Measurements from ENCODE around the gene AMY2A. TPM values are rescaled to one million over a fixed set of nuclear protein-coding genes. Genes with fewer than 3 reads are reported as not detected.

Gene AMY2A
- total and polyA plus RNA-seq, 4 donors = 0.71 TPM; not detected in 3

Small RNA genes lying within 50 kb of the gene (small RNA-seq; reads per million reads assigned to genes)
- not detected for gene AC105272.1 (ENCODE audit: low replicate concordance)

Other genes with a start within 250 kb of the AMY2A start
- 10 to 100 TPM; 21.6 to 60.5 TPM for gene RNPC3, start 91.7 kb upstream of the AMY2A start, total RNA-seq
- 10 to 100 TPM; 10.5 to 14.7 TPM for gene RNPC3, start 91.7 kb upstream of the AMY2A start, polyA plus RNA-seq
- 10 to 100 TPM; 13.4 to 40.4 TPM for gene AMY2B, start 45.8 kb upstream of the AMY2A start, total RNA-seq
- 10 to 100 TPM in 1 of 2 donors, 1 to 10 TPM in 1; 7.3 to 41.3 TPM for gene AMY2B, start 45.8 kb upstream of the AMY2A start, polyA plus RNA-seq
- 10 to 100 TPM in 1 of 2 donors, 1 to 10 TPM in 1; 2.1 to 10.4 TPM for gene AMY1A, start 38.3 kb downstream of the AMY2A start, total RNA-seq
- gene AMY1A, start 38.3 kb downstream of the AMY2A start, polyA plus RNA-seq = 1 to 10 TPM; 1.1 to 1.8 TPM
- 1 to 10 TPM; 4.3 to 4.4 TPM for gene AMY1B, start 78.8 kb downstream of the AMY2A start, total RNA-seq
- gene AMY1B, start 78.8 kb downstream of the AMY2A start, polyA plus RNA-seq = 10 to 100 TPM in 1 of 2 donors, 1 to 10 TPM in 1; 2.7 to 15.6 TPM
- gene AMY1C, start 132.5 kb downstream of the AMY2A start, total RNA-seq = 10 to 100 TPM; 22.2 to 29.3 TPM
- gene AMY1C, start 132.5 kb downstream of the AMY2A start, polyA plus RNA-seq = 10 to 100 TPM; 30.7 to 71.2 TPM